ENCODE measurements around the gene BSDC1.
"Not testable (repeated sequence)": the region's sequence is repeated elsewhere in the genome, so short reads cannot be mapped to it uniquely, and the experiment has no call there.

Gene BSDC1, protein sequence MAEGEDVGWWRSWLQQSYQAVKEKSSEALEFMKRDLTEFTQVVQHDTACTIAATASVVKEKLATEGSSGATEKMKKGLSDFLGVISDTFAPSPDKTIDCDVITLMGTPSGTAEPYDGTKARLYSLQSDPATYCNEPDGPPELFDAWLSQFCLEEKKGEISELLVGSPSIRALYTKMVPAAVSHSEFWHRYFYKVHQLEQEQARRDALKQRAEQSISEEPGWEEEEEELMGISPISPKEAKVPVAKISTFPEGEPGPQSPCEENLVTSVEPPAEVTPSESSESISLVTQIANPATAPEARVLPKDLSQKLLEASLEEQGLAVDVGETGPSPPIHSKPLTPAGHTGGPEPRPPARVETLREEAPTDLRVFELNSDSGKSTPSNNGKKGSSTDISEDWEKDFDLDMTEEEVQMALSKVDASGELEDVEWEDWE

DNA sequence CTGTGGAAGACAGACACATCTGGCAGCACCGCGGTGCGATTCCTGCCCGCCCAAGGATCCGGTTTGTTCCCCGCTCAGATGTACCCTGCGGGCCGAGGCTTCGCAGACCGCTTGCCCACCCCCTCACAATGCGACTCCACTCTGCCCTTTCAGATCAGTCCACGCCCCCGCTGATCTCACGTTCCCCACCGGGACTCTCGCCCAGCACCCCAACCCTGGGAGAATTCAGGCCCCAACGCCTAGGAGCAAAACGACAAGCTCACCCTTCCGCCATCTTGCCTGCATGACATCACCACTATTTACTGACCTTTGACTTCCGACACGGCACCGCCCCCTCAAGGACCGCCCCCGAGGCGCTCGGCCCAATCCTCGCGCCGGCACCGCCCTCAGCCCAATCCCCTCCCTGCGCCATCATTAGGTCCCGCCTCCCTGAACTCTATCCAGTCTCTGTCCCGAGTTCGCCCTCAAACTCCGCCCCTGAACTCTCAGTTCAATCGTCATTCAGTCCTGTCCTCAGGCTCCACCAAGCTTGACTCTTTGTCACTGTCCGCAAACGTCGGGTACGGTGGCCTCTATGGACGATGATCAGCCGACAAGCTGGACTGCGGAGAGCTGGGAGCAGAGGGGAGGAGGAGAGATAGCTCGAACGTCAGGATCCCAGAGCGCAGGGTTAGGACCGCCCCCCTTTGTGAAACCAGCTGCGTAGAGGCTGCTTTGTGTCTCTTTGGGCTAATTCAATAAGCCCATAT, at the start of gene BSDC1:
TSS of gene BSDC1 (minus strand) at position 301 of the 749 bp plus-strand sequence. CDS start at position 274, 27 bp downstream.
- peak within 1 kb of the TSS; percentile 87 for H3K27ac ChIP-seq
- no peak for TF ChIP-seq CTCF (conservative IDR thresholded peaks at IDR 0.05)

- H3K27ac ChIP-seq, result not testable (repeated sequence)
These were observed 47.2 kb upstream of the BSDC1 start for GRCh38 chr1:32441467-32441866.

DNA sequence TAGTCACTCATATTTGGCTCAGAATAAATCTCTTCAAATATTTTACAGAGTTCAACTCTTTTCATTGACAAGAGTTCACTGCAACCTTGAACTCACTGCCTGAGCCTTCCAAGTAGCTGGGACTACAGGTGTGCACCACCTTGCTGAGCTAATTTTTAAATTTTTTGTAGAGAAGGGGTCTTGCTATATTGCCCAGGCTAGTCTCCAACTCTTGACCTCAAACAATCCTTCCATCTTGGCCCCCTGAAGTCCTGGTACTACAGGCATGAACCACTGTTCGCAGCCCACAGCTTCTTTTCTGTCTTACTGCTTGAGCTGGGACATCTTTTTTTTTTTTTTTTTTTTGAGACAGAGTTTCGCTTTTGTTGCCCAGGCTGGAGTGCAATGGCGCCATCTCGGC, 44.5 kb upstream of the BSDC1 start:
- H3K27ac ChIP-seq, result not testable (repeated sequence)

DNA sequence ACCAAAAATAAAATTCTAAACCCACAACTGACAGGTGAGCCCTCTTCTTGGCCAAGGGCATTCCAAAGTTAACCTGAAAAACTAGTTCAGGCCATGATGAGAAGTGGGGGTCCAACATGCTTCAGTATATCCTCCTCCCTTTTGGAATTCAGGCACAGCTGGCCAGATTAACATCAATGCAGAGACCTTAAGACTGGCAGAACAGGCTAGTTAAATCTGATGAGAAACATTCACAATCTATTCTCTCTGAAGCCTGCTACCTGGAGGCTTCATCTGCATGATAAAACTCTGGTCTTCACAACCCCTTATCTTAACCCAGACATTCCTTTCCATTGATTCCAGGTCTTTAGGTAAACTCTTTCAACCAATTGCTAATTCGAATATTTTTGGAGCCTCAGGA, 43.9 kb upstream of the BSDC1 start:
- TF ChIP-seq CTCF (conservative IDR thresholded peaks at IDR 0.05), result no peak
- H3K27ac ChIP-seq, result no peak overlapping the region

DNA sequence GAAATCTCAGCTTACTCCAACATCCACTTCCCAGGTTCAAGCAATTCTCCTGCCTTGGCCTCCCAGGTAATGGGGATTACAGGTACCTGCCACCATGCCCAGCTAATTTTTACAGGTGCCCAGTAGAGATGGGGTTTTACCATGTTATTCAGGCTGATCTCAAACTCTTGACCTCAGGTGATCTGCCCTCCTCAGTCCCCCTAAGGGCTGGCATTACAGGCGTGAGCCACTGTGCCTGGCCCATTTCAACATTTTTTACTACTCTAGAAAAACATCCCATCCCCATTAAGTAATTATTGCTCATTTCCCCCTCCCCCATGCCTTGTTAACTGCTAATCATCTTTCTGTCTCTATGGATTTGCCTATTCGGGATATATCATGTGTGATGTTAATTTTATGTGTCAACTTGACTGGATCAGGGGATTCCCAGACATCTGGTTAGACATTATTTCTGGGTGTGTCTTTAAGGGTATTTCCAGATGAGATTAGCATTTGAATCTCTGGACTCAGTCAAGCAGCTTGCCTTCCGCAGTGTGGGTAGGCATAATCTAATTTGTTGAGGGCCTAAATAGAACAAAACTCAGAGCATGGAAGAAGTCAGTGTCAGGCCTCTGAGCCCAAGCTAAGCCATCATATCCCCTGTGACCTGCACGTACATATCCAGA, 37.6 kb upstream of the BSDC1 start:
- H3K27ac ChIP-seq, result no peak overlapping the region
- TF ChIP-seq CTCF (conservative IDR thresholded peaks at IDR 0.05), result no peak

- H3K27ac ChIP-seq, result no peak overlapping the region
- no peak for TF ChIP-seq CTCF (conservative IDR thresholded peaks at IDR 0.05)
These were observed 33.2 kb upstream of the BSDC1 start for GRCh38 chr1:32427264-32427963.

- TF ChIP-seq CTCF (conservative IDR thresholded peaks at IDR 0.05), result no peak
These were observed 32.4 kb upstream of the BSDC1 start for GRCh38 chr1:32426489-32427255.

More at GRCh38 chr1:32426489-32427255, 32.4 kb upstream of the BSDC1 start:
- no peak overlapping the region; the same call in 1 of the 2 replicates for H3K27ac ChIP-seq

All from VCaP (cell line).